ENCODE results near the gene ANO1. TPM values are rescaled to one million over a fixed set of nuclear protein-coding genes. Genes with fewer than 3 reads are reported as not detected.

Gene ANO1
- total RNA-seq, 2 donors from 2014 or later: 7.3 to 23.1 TPM

DNA sequence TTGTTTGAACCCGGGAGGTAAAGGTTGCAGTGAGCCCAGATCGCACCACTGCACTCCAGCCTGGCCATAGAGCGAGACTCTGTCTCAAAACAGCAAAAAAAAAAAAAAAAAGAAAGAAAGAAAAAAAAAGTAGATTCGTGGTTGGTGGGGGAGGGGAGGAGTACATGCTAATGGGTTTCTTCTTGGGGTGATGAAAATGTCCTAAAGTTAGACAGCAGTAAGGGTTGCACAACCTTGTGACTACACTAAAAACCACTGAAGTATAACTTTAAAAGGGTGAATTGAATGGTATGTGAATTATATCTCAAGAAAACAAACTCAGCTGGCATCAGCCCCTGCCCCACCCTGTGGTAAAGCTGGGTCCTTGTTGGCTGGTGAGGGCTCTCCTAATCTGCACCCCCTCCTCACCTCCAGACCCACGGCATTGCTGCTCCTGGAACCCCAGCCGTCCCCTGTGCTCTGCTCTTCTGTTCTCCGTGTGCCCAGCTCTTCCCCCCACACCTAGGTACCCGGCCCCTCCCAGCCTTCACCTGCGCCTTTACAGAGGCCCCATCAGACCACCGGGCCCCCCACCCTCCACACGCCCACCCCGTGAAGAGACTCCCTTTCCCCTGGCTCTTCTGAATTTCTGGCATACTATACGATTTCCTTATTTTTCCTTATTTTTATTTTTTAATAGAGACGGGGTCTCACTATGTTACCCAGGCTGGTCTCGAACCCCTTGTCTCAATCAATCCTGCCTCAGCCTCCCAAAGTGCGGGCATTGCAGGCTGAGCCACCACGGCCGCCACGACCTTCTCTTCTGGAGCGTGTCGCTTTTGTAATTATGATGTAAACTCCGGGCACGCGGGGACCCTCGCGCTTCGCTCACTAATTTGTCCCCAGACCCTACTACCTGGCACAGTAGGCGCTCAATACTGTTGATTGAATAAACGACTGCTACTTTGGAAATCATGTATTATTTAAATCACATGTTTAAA is 124.1 kb downstream of the ANO1 start:
- DNase-seq: no peak
- Histone ChIP-seq H3K4me1 (peaks cover 26% of the 10 kb centered on the region), H3K27me3 (no peaks in the 10 kb centered on the region), H3K9me3 (no peaks in the 10 kb centered on the region), H3K4me3 (peak overlapping the region in 1 of 2 donors; percentile 90), H3K27ac (peak overlapping the region in 3 of 4 donors; percentile 38 to 95 (median 89)), H3K36me3 (replicated peaks in 1 of 2; ENCODE audit: insufficient read depth in 1 of 2, low read depth in 2 of 2) (peaks cover 0 to 4% of the 10 kb centered on the region in 2 donors)
- TF ChIP-seq POLR2A (IDR thresholded peaks at IDR 0.05): no peak
- TF ChIP-seq CTCF (IDR thresholded peaks at IDR 0.05): no peak
- WGBS, 2 donors: 69 to 74% methylated on average over 29 of the region's 29 CpGs
- intact Hi-C loops (cut with DNase I): no loop called here
- no peak for ATAC-seq

DNA sequence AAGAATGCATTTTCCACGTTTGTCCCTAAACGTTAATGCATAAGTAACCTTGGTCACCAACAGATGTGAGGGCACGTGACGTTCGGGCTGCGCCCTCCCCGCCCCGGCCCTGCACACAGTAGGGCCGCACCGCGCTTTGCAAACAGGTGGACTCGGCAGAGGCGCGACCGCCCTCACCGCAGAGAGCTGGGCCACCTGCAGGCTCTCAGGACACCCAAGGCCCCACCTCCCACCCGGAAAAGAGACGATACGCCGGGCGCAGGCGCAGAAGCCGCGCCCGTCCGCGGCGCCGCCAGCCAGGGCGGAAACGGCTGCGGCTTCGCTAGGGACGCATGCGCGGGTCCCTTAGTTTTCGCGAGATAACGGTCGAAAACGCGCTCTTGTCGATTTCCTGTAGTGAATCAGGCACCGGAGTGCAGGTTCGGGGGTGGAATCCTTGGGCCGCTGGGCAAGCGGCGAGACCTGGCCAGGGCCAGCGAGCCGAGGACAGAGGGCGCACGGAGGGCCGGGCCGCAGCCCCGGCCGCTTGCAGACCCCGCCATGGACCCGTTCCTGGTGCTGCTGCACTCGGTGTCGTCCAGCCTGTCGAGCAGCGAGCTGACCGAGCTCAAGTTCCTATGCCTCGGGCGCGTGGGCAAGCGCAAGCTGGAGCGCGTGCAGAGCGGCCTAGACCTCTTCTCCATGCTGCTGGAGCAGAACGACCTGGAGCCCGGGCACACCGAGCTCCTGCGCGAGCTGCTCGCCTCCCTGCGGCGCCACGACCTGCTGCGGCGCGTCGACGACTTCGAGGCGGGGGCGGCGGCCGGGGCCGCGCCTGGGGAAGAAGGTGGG is 125.0 kb downstream of the ANO1 start, which contains the start of gene FADD:
Gene FADD, plus strand, starts transcription at position 377 of the 831 bp plus-strand sequence. Its CDS starts 164 bp downstream, at position 541.
- ATAC-seq (peak; percentile 93), DNase-seq (peak; percentile 92 to 95 (median 94))
- Histone ChIP-seq H3K4me1 (peaks cover 26% of the 10 kb centered on the region), H3K4me3 (peak within 1 kb of the TSS; percentile 90), H3K9me3 (no peaks in the 10 kb centered on the region), H3K36me3 (replicated peaks in 1 of 2; ENCODE audit: insufficient read depth in 1 of 2, low read depth in 2 of 2) (peaks cover 3 to 4% of the 10 kb centered on the region in 2 donors), H3K27me3 (no peaks in the 10 kb centered on the region), H3K27ac (peak within 1 kb of the TSS; percentile 72 to 95 (median 85))
- intact Hi-C loops (cut with DNase I): no loop called here
- WGBS, 2 donors: 0% methylated on average over 27 to 91 of the region's 91 CpGs
- no peak for TF ChIP-seq CTCF (IDR thresholded peaks at IDR 0.05)
- TF ChIP-seq POLR2A (IDR thresholded peaks at IDR 0.05): peak; percentile 78 to 90 (median 86)

- Histone ChIP-seq H3K27me3 (no peaks in the 10 kb centered on the region), H3K9me3 (no peaks in the 10 kb centered on the region), H3K27ac (peak overlapping the region; percentile 72 to 95 (median 85)), H3K36me3 (replicated peaks in 1 of 2; ENCODE audit: insufficient read depth in 1 of 2, low read depth in 2 of 2) (peaks cover 3 to 4% of the 10 kb centered on the region in 2 donors), H3K4me1 (peaks cover 26% of the 10 kb centered on the region), H3K4me3 (peak overlapping the region; percentile 90)
- 3 to 7% methylated on average over 19 to 30 of the region's 30 CpGs for WGBS, 2 donors
- DNase-seq (peak; percentile 64 to 78 (median 70)), ATAC-seq (peak; percentile 34)
- TF ChIP-seq POLR2A (IDR thresholded peaks at IDR 0.05) (peak in 2 of 3 donors; percentile 21 to 28), CTCF (IDR thresholded peaks at IDR 0.05) (no peak)
- intact Hi-C loops (cut with DNase I): no loop called here
Measured at GRCh38 chr11:70203751-70204465, 125.8 kb downstream of the ANO1 start.

GRCh38 chr11:70204466-70204799 is 126.3 kb downstream of the ANO1 start:
- ATAC-seq: no peak
- 17 to 18% methylated on average over 4 of the region's 4 CpGs for WGBS, 2 donors

More at GRCh38 chr11:70204466-70204799, 126.3 kb downstream of the ANO1 start:
- Histone ChIP-seq H3K27ac (peak overlapping the region in 3 of 4 donors; percentile 81 to 95 (median 89)), H3K9me3 (no peaks in the 10 kb centered on the region), H3K4me1 (peaks cover 26% of the 10 kb centered on the region), H3K27me3 (no peaks in the 10 kb centered on the region), H3K36me3 (replicated peaks in 1 of 2; ENCODE audit: insufficient read depth in 1 of 2, low read depth in 2 of 2) (peaks cover 3 to 4% of the 10 kb centered on the region in 2 donors), H3K4me3 (no peak overlapping the region)
- intact Hi-C loops (cut with DNase I): no loop called here
- no peak for TF ChIP-seq CTCF (IDR thresholded peaks at IDR 0.05)
- no peak for TF ChIP-seq POLR2A (IDR thresholded peaks at IDR 0.05)
- no peak for DNase-seq
